ENCODE measurements around the gene ELF4. TPM values are rescaled to one million over a fixed set of nuclear protein-coding genes. Genes with fewer than 3 reads are reported as not detected.
A peak's percentile ranks its signal among the peaks of the same experiment; 100 is the strongest.

The ELF4 gene
- total and polyA plus RNA-seq, 10 of the 15 experiments (the other 5 are each of a cell fraction or from before 2014, with no cell fraction given), result 4.0 to 36.7 (median 22.6) TPM

DNA sequence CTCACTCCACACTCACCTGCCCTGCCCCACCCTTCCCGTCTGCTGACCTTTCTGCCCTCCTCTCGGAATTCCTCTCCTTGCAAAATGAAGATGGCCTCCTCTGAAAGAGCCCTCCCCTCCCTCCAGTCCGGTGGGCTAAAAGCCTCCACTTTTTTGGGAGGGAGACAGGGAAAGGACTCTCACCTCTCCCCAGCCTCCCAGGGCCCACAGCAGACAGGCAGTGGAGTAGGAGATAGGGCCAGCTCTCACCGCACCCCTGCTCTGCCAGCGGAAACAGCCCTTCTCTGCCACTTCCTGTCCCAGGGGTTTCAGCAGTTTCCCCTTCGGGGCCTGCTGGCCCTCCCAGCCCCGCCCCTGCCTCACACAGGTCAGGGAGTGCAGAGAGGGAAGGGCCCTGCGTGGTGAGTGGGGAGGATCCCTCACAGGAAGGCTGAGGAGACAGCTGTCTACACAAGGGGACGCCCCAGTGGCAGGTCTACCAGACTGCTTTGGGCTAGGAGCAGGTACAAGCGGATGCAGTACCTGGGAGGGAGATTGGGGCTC is 18.2 kb downstream of the ELF4 start (continued):
- TF ChIP-seq, protein P1, sequence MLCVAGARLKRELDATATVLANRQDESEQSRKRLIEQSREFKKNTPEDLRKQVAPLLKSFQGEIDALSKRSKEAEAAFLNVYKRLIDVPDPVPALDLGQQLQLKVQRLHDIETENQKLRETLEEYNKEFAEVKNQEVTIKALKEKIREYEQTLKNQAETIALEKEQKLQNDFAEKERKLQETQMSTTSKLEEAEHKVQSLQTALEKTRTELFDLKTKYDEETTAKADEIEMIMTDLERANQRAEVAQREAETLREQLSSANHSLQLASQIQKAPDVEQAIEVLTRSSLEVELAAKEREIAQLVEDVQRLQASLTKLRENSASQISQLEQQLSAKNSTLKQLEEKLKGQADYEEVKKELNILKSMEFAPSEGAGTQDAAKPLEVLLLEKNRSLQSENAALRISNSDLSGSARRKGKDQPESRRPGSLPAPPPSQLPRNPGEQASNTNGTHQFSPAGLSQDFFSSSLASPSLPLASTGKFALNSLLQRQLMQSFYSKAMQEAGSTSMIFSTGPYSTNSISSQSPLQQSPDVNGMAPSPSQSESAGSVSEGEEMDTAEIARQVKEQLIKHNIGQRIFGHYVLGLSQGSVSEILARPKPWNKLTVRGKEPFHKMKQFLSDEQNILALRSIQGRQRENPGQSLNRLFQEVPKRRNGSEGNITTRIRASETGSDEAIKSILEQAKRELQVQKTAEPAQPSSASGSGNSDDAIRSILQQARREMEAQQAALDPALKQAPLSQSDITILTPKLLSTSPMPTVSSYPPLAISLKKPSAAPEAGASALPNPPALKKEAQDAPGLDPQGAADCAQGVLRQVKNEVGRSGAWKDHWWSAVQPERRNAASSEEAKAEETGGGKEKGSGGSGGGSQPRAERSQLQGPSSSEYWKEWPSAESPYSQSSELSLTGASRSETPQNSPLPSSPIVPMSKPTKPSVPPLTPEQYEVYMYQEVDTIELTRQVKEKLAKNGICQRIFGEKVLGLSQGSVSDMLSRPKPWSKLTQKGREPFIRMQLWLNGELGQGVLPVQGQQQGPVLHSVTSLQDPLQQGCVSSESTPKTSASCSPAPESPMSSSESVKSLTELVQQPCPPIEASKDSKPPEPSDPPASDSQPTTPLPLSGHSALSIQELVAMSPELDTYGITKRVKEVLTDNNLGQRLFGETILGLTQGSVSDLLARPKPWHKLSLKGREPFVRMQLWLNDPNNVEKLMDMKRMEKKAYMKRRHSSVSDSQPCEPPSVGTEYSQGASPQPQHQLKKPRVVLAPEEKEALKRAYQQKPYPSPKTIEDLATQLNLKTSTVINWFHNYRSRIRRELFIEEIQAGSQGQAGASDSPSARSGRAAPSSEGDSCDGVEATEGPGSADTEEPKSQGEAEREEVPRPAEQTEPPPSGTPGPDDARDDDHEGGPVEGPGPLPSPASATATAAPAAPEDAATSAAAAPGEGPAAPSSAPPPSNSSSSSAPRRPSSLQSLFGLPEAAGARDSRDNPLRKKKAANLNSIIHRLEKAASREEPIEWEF (IDR thresholded peaks at IDR 0.05; ENCODE audit: insufficient replicate concordance, low read depth, low read length), result peak; percentile 16
- TF ChIP-seq YBX1 (IDR thresholded peaks at IDR 0.05) (no peak), NR2C2 (IDR thresholded peaks at IDR 0.05; ENCODE audit: borderline replicate concordance, control insufficient read depth, insufficient read length, low read depth) (no peak), MEF2B (IDR thresholded peaks at IDR 0.05; ENCODE audit: partially characterized antibody, poor library complexity, severe bottlenecking) (peak; percentile 86), SMC3 (IDR thresholded peaks at IDR 0.05; ENCODE audit: borderline replicate concordance, low read length) (peak; percentile 36; the same call in 1 of the 2 replicates), SPI1 (IDR thresholded peaks at IDR 0.05; ENCODE audit: borderline replicate concordance, insufficient read depth, low read depth, low read length) (peak; percentile 23; the same call in 1 of the 2 replicates), GATAD2B (conservative IDR thresholded peaks at IDR 0.05; ENCODE audit: low read depth) (0 out of 2 replicates have a peak, but pooled peaks have one; percentile 38), IKZF2 (IDR thresholded peaks at IDR 0.05) (peak; percentile 37 to 74; a peak in 3 of 4 replicates), RAD21 (IDR thresholded peaks at IDR 0.05; ENCODE audit: insufficient read depth, low read depth, low read length) (peak; percentile 36; the same call in 1 of the 2 replicates)
- TF ChIP-seq, protein P2, sequence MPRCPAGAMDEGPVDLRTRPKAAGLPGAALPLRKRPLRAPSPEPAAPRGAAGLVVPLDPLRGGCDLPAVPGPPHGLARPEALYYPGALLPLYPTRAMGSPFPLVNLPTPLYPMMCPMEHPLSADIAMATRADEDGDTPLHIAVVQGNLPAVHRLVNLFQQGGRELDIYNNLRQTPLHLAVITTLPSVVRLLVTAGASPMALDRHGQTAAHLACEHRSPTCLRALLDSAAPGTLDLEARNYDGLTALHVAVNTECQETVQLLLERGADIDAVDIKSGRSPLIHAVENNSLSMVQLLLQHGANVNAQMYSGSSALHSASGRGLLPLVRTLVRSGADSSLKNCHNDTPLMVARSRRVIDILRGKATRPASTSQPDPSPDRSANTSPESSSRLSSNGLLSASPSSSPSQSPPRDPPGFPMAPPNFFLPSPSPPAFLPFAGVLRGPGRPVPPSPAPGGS (IDR thresholded peaks at IDR 0.05; ENCODE audit: borderline replicate concordance, insufficient read depth, low read depth, low read length, poor library complexity, severe bottlenecking), result peak; percentile 48
- TF ChIP-seq, protein P3, sequence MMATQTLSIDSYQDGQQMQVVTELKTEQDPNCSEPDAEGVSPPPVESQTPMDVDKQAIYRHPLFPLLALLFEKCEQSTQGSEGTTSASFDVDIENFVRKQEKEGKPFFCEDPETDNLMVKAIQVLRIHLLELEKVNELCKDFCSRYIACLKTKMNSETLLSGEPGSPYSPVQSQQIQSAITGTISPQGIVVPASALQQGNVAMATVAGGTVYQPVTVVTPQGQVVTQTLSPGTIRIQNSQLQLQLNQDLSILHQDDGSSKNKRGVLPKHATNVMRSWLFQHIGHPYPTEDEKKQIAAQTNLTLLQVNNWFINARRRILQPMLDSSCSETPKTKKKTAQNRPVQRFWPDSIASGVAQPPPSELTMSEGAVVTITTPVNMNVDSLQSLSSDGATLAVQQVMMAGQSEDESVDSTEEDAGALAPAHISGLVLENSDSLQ (IDR thresholded peaks at IDR 0.05), result peak; percentile 39; the same call in 1 of the 2 replicates
- TF ChIP-seq, protein P4, sequence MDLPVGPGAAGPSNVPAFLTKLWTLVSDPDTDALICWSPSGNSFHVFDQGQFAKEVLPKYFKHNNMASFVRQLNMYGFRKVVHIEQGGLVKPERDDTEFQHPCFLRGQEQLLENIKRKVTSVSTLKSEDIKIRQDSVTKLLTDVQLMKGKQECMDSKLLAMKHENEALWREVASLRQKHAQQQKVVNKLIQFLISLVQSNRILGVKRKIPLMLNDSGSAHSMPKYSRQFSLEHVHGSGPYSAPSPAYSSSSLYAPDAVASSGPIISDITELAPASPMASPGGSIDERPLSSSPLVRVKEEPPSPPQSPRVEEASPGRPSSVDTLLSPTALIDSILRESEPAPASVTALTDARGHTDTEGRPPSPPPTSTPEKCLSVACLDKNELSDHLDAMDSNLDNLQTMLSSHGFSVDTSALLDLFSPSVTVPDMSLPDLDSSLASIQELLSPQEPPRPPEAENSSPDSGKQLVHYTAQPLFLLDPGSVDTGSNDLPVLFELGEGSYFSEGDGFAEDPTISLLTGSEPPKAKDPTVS (IDR thresholded peaks at IDR 0.05; ENCODE audit: low read depth, low read length), result no peak

Data from GM12878 (cell line).